ENCODE measurements around the gene ATG10.

Gene ATG10

DNA sequence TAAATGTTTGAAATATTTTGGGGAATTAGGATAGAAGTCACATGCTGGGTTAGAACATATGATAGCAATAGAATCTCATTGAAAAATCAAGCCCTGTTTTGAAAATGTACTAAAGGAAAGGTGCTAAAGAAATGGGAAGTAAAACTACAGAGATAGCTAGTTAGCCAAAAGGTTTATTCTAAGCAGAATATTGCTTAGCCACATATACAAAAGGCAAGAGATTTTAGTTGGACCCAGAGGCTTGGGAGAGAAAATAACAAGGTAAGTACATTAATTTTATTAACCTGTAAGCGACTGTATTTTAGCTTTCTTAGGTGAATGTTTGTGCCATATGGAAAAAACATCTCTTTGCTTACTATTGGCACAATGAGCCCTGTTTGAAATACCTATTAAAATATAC is 198.1 kb downstream of the ATG10 start:
- no peak for DNase-seq

DNA sequence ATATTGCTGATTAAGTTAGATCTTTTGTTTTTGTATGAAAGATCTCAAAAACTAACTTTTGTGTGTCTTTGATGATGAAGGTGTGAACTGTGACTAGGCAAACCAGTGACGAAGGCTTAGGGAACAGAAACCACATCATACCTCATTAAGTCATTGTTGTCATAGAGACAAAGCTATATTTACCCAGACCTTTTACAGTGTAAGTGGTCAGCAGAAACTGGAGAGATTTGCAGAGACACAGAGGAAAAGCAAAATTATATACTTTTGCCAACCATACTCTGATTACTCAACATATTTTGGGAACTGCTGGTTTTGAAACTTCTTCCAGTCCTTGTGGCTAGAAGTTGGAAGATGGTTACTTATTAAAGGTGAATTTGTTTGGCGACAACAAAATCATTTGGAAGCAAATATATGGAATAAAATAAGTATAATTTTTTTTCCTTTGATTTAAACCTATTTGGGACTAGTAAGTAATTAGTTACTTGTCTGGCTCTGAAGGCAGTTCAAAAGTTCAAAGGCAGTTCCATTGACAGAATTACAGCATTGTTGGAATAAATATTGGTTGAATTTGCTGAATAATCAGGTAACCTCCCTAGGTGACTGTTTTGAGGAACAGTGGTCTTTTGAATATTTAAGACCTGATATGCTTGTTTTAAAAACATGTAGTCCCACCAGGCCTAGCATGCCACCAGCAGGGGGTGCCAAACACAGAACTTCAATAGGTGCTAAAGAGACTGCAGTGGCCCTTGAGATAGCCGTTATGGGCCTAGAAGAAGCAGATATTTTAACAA is 202.5 kb downstream of the ATG10 start:
- peak; percentile 72 for DNase-seq

DNA sequence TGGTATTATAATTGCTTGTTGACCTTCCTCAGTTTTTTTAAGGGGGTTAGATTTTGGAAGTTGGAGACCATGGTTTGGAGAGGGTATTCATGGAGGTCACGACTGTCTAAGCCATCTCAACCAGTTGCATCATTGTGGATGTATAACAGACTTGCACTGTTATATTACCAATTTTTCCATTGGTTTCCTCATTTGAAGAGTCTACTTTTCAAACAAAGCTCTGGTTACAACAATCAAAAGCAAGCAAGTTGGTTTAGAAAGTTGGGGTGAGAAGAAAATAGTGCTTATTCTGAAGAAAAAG is 203.0 kb downstream of the ATG10 start:
- no peak for DNase-seq

DNA sequence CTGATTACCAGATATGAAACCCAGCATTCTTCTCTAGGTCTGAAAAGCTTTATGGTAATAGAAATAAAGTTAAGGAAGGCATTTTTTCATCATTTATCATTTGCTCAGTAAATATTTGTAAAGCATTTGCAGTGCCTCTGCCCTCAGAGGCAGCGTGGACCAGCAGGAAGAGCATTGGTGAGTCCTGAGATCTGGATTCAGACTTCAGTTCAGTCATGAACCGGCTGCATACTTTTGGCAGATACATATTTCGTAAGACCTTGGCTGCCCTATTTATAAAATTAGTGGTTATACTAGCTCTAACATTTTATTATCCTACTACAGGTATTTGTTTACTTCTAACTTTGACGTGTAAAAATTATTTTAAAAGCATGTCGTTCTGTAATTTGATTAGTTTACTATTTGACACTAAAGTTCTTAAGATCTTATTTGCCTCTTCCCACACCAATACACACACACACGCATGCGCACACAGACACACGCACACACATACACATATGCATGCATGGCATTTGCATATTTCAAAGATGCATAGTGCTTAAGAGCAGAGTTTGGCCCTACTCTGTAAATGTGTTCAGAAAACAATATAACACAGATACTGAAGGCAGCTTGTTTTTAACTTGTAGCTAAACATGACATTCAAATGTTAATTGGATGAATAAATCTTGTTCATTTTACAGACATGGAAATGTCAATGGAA is 204.4 kb downstream of the ATG10 start:
- DNase-seq: no peak

DNA sequence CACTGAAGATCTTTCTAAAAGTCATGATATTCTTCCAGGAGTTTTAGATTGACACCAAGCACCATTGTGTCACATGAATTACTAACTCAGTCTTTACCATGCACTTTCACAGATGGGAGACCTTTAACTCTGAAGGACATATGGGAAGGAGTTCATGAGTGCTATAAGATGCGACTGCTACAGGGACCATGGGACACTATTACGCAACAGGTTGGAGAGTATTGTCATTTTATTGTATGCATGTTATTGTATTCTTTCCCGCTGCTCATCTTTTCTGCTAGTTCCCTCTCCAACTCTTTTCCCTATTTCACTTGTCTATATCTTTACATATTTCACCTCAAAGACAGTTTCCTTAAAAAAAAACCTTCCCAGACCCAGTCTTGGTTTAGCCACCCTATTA is 206.6 kb downstream of the ATG10 start:
- DNase-seq: no peak

DNA sequence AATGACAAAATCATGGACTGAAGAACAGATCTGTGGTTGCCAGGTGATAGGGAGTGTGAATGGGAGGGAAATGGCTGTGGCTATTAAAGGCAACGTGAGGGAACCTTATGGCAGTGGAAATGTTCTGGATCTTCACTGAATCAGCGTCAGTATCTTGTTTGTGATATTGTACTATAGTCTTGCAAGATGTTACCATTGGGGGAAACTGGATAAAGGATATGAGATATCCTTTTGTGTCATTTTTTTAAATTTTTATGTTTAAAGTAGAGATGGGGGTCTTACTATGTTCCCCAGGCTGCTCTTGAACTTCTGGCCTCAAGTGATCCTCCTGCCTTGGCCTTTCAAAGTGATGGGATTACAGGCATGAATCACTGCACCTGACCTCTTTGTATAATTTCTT is 210.8 kb downstream of the ATG10 start:
- no peak for DNase-seq

DNA sequence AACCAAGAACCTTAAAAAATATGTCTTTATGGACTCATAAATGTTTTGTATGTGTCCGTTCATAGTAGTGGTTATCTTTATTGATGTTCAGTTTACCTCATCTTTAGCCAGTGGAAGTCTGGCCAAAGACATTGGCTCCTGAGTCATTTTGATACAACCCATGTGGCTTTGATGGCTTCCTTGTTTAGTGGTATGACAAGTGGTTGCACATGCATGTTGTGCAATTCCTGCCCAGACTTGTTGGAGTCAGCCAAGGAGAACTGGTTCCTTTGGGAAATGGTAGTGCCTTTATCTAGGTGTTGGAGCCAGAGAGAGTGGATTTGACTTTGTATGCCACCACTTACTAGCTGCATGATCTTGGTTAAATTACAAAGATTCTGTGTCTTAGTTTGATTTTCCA is 212.0 kb downstream of the ATG10 start:
- DNase-seq: no peak

DNA sequence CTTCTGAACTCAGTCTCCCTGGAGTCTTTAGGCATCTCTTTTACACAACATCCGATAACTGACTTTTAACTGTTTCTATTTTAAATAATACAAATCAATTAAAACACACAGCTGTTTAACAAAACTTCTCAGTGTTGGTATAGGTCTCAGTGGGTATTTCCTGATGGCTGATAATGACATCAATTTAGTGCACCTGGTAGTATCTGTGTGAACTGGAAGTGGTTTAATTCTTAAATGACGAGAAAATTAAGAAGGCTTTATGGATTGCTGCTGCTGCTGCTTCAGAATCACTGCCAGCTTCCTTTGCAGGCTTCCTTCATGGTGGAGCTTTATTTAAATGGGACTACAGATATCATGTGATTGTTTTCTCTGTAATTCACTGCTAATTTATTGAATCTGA is 214.0 kb downstream of the ATG10 start:
- no peak for DNase-seq

DNA sequence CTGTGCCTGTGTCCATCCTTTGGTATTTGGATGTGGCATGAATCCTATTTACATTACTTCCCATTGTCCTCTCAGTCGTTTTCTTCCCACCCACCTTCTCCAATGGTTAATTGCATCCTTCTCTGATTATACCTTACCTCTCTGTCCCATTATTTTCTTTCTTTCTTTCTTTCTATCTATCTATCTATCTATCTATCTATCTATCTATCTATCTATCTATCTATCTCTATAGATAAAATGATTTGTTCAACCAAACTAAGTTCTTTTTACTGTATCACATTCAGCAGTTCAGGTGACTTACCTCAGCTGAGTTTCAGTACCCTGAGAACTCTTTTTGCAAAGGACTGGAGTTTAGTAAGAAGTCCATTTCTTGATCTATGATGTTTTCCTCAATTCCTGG is 225.7 kb downstream of the ATG10 start:
- DNase-seq: no peak

DNA sequence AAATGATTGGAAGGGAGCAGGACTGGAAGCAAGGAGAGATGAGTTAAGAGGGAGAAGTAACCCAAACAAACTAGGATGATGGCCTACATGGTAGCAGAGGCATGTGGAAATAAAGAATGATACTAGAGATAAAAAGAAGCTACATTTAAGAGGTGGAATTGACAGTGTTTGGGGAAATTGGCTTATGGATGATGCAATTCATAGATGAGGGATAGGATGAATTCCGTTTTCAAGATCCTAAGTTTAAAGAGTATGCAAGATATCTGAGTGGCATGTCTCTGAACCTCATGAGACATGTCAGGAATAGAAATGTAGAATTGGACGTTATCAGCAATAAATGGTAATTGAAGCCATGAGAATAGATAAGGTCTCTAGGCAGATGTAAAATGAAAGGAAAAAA is 232.7 kb downstream of the ATG10 start:
- DNase-seq: no peak

DNA sequence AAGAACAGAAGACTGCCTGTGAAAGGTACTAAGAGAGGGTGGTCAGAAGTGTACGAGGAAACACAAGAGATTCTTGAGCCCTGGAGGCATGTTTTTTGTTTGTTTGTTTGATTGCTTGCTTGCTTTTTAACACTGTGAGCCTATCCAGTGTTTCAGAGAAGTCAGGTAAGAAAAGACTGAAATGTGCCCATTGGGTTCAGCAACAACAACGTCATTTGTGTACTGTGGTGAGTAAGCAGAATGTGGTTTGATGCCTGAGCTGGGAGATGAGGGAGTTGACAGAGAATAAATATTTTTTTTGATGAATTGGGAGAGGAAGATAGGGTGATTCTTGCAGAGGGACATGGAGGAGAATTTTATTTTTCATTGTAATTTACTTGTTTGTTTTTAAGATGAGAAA is 233.2 kb downstream of the ATG10 start:
- DNase-seq: no peak

DNA sequence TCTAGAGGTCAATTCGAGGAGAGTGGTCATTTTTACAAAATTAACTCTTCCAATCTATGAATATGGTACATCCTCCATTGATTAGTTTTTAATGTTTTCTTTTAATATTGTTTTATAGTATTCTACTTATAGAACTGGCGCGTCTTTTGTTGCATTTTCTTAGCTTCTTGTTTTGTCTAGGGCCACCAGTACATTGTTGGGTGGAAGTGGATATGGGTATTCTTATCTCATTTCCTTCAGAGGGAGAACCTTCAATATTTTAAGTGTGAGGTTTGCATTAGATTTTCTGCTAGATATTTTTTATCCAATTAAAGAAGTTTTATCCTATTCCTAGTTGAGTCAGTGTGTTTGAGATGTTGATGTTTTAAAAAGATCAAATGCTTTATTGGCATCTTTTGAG is 236.5 kb downstream of the ATG10 start:
- no peak for DNase-seq

DNA sequence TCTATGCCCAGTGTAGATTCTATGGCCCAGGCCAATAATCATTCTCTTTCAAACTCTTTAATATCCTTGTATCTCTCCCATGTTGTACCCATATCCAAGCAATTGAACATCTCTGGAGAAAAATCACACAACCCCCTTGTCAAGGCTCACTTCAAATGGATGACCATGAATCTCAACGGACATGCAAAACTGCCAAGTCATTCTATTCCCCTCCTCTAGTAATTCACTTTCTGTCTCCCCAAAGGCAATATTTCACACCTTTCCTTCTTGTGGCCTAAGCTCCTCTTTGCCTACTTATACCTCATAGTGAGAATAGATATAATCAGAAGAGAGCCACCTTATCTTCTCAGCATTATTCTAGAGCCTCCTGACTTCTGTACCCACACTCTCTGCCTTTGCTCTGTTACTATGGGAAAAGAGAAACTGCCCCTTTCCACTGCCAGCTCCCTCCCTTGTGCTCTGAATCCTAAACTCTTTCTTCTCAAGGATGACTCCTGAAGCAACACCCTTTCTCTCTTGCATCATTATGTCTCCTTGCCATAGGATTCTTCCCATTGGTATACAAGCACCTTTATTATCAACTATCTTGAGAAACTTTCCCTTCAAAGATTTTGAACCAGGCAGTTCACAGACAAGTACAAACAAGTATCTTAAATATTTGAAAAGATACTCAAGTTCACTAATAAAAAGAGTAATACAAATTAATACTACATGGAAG is 240.2 kb downstream of the ATG10 start:
- no peak for DNase-seq

DNA sequence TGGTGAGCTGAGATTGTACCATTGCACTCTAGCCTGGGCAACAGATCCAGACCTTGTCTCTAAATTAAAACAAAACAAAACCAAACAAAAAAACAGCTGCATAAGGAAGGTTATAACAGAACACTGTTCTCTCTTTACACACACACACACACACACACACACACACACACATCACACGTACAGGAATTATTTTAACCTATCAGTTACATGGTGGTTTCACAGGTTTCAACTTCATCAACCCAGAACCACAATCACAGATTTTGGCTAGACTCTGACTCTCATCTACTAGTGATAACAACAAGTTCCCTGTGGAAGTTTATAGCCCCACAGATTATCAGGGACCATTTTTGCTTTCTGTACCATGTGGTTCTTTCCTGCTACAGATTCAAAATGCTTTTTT is 246.1 kb downstream of the ATG10 start:
- no peak for DNase-seq

DNA sequence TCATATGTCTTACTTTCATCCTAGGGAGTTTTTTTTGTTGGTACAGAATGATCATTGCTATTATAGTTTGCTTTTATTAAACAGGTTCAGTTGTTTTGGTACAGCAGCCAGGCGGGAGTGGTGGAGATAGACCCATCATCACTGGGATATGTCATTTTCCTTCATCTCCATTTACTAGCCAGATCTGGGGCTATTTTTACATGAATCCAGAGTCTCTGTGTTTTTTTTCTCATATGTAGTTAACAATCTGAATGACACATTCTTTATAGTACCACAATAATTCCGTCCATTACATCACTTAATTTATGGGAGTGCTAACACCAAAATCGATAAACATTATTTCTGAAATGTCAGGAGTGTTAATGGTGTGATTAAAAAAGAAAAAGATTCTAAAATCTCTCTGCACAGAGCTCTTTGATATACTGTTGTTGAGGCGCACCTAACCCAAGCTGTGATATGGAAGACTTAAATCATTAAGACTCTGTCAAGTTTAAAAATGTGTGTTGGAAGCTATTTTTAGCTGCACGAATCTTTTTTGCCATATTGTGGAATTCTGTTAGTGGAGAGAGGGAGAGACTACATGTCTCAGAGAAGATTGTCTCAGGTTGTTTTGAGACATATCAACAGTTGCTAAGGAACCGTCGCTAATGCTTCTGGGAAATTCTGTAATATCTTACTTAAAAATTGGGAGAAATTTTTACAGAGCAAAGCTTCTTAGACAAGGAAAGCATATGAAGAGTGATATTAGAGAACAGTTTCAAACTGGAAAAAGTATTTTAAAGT is 246.7 kb downstream of the ATG10 start:
- DNase-seq: no peak

DNA sequence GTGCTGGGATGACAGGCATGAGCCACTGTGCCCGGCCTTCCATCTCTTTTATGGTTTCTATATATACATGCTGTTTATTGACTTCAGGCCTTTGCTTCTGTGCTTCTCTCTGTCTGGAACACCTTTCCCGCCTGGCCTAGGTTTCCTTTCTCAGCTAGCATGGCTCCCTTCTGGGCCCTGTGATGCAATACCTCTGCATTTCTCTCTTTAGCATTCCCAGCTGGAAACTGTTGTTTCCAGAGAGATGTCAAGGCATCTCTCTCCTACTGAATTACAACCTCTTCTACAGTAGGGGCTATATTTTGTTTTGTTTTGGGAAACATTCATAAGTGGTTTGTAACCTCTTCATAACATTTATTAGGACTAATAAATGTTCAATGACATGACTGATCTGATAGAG is 249.2 kb downstream of the ATG10 start:
- DNase-seq: no peak

DNA sequence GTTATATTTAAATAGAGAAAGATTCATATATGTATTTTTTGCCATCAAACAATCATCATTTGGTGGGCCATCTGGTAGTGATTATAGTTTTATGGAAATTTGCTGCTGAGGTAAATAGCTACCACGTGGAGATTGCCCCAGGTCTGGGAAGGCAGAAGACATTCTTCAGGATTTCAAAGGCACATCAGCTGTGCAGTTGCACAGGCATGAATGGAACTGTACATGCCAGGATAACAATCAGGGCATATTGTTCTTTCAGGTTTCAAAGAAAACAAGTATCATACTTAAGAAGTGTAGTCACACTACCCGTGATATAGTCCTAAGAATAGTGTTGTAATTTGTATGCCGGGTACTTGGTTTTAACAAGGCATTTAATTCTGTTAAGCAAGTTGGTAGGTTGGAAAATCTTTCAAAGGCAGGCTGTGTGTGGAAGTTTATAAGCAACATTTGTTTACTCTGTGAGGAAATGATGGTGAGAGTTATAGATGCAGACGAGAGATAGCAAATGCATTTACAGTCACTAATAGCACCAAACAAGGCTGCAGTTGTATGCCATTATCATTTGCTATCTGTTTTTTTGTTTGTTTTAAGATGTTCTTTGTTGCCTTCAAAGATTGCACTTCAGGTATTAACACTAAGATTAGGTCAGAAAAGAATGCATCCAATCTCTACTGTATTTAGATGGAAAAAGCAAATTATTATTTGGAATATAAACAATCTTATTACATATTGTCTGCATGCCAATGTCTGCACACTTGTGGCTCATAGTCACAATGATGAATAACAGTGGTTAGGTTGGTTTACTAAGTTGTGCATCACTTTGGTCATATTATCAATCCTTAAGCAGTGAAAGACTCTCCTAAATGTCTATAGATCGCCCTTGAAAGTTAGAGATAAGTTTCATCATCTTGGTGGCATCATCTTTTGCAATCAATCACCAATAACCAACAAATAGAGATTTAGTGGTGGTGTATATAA is 251.1 kb downstream of the ATG10 start:
- DNase-seq: no peak

DNA sequence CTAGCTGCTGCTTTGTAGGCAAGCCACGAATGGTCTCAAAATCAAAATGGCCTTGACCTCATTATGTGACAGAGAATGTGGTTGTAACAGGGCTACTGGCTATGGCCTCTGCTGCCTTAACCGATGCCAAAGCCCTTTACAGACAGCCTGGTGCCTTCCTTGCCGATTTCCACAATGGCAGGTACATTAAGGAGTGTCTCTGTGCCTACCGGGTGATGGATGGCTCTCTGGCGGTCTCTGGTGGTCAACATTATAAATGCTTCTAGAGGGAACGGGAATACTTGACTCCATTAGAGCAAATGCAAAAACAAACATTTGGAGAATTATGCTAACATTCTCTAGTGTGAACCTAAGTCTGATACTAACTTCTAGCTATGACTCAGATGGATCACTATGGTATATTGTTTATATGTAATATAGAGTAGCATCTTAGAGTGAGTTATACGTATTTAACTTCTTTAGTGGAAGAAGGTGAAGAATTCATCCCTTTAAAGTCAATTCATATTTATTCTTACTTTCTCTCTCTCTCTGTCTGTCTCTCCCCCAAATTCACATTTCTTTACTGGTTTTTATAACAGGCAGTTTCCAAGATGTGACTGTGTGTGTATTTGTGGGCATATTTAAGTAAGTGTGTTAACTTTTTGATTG is 253.8 kb downstream of the ATG10 start:
- peak; percentile 77 for DNase-seq

DNA sequence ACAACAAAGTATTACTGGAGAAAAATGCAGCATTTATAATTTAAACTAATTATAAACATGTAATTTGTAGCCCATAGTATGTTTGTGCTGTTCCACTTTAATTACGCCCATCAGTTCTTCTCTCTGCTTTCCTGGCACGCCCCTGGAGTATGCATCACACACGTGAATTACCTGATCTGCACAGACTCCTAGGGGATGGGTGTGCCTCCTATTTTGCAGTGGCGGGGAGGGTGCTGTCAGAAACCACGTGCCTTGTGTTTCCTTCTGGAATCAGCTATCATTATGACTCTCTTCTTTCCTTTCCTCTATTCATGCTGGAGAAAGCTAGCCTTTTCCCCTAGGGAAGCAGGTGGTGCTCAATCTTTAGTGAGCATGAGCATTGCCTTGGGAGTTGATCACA is 263.1 kb downstream of the ATG10 start:
- no peak for DNase-seq

DNA sequence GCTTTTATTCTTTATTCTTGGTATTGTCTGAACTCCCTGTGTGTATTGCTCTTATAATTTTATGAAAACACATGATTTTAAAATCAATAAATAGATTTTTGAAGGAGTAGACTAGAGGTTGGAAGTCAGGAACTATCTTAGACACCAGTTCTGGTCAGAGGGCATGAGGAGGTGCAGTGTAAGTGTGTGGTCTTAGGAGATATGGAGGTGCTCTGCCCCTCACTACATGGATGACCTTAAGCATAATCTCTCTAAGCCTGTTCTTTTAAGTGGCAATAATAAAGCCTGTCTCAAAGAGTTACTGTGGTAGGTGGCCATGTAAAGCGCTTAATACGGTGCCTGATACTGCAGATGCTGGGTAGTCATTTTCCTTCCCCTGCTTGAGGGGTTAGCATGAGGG is 272.3 kb downstream of the ATG10 start:
- no peak for DNase-seq

DNA sequence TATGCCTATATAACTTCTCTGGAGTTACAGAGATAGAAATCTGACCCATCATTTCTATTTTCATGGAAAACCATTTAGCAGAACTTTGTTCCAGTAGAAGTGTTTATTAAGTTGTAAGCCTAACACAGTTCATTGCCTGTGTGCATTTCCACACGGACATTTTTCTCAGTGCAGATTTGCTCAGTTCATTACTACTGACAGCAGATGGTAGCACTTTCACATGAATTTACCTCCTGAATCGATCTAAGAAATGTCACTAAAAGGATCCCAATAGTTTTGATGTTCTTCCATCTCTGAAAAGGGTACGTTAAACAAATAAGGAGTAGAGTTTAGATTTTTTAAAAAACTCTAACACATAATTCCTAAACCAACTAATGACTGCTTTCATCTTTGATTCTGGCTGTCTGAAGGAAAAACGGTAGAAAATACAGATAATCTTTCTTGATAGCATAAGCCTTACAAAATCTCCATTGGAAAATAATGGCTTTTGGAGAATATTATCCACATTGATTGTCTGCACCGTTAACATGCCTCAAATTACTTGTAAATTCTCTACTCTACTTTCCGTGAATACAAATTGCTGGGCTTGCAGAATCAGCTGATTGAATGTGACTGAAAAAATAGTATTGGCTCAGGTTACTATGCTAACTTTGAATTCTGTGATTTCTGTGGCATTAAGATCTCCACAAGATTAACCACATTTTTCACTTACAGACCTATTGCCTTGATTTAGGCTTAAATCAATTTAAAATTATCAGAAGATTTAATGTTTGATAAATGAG is 273.2 kb downstream of the ATG10 start:
- DNase-seq: no peak

Measured in kidney glomerular epithelial cell (primary cell).